KMS-11 (cell line): ENCODE data around the gene ACOT11.

Experiments
- H2AFZ ChIP-seq: fragments of 200-600 bp; sonication (generic); 2 replicates; pipeline ENCODE4 v1.6.1; 2016; ENCODE audit warnings: antibody characterized with exemption, mixed run types, low read depth
- H3K27ac ChIP-seq: fragments of 200-600 bp; sonication (generic); 2 replicates; pipeline ENCODE4 v1.6.1; 2016; ENCODE audit warnings: mild to moderate bottlenecking, mixed run types
- H3K27me3 ChIP-seq: fragments of 200-600 bp; sonication (generic); 2 replicates; pipeline ENCODE4 v1.6.1; 2017; ENCODE audit warnings: mild to moderate bottlenecking, low read depth, mixed run types, moderate library complexity; ENCODE audit not compliant: insufficient read depth
- H3K36me3 ChIP-seq: fragments of 200-600 bp; sonication (generic); 2 replicates; pipeline ENCODE4 v1.6.1; 2017; ENCODE audit warnings: mild to moderate bottlenecking, mixed run types; ENCODE audit not compliant: insufficient read depth
- H3K4me1 ChIP-seq: fragments of 200-600 bp; sonication (generic); 2 replicates; pipeline ENCODE4 v1.6.1; 2016; ENCODE audit warnings: mild to moderate bottlenecking, low read depth, mixed run types; ENCODE audit not compliant: poor library complexity, severe bottlenecking
- H3K4me2 ChIP-seq: fragments of 200-600 bp; sonication (generic); 2 replicates; pipeline ENCODE4 v1.7.0; 2016; ENCODE audit warnings: mild to moderate bottlenecking, mixed run types
- H3K4me3 ChIP-seq: fragments of 200-600 bp; sonication (generic); IDR thresholded peaks from 2 replicates; pipeline ENCODE4 v1.6.1; 2017; ENCODE audit warnings: low read depth, low read length, mixed read lengths; ENCODE audit not compliant: insufficient read depth
- H3K79me2 ChIP-seq: fragments of 200-600 bp; sonication (generic); 2 replicates; pipeline ENCODE4 v1.6.1; 2016; ENCODE audit warnings: low read depth, mixed run types; ENCODE audit not compliant: insufficient read depth
- H3K9ac ChIP-seq: fragments of 200-600 bp; sonication (generic); 2 replicates; pipeline ENCODE4 v1.6.1; 2016; ENCODE audit warnings: mild to moderate bottlenecking, mixed run types
- H4K20me1 ChIP-seq: fragments of 200-600 bp; sonication (generic); 2 replicates; pipeline ENCODE4 v1.6.1; 2016; ENCODE audit warnings: mild to moderate bottlenecking, mixed run types; ENCODE audit not compliant: insufficient read depth
- TF ChIP-seq, protein P1 (sequence below): fragments of 200-600 bp; sonication (generic); conservative IDR thresholded peaks from 2 replicates; pipeline ENCODE4 v1.6.1; 2017; ENCODE audit warnings: low read depth, mild to moderate bottlenecking, antibody characterized with exemption, low read length, moderate library complexity, mixed read lengths

Gene ACOT11

DNA sequence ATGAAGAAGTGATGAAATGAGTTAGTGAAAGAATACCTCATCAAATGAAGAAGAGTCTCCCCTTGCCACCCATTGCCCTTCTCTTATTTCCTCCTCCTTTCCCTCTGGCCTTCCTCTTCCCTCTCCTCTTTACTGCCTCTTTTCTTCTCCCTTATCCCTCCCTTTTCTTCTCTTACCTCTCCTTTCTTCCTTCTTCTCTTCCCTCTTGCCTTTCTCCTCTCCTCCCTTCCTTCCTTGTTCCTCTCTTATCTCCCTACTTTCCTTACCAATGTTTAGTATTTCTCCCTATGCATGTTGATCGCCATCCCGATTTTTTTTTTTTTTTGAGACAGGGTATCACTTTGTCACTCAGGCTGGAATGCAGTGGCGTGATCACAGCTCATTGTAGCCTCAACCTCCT is 102.4 kb downstream of the ACOT11 start:
- Histone ChIP-seq H3K9ac (no peak overlapping the region), H4K20me1 (no peaks in the 10 kb centered on the region), H3K4me1 (no peaks in the 10 kb centered on the region), H2AFZ (no peak overlapping the region), H3K36me3 (no peaks in the 10 kb centered on the region), H3K27ac (no peak overlapping the region), H3K4me2 (no peak overlapping the region), H3K79me2 (no peaks in the 10 kb centered on the region), H3K4me3 (no peak overlapping the region), H3K27me3 (no peaks in the 10 kb centered on the region)
- TF ChIP-seq, protein P1, sequence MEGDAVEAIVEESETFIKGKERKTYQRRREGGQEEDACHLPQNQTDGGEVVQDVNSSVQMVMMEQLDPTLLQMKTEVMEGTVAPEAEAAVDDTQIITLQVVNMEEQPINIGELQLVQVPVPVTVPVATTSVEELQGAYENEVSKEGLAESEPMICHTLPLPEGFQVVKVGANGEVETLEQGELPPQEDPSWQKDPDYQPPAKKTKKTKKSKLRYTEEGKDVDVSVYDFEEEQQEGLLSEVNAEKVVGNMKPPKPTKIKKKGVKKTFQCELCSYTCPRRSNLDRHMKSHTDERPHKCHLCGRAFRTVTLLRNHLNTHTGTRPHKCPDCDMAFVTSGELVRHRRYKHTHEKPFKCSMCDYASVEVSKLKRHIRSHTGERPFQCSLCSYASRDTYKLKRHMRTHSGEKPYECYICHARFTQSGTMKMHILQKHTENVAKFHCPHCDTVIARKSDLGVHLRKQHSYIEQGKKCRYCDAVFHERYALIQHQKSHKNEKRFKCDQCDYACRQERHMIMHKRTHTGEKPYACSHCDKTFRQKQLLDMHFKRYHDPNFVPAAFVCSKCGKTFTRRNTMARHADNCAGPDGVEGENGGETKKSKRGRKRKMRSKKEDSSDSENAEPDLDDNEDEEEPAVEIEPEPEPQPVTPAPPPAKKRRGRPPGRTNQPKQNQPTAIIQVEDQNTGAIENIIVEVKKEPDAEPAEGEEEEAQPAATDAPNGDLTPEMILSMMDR = no peak

DNA sequence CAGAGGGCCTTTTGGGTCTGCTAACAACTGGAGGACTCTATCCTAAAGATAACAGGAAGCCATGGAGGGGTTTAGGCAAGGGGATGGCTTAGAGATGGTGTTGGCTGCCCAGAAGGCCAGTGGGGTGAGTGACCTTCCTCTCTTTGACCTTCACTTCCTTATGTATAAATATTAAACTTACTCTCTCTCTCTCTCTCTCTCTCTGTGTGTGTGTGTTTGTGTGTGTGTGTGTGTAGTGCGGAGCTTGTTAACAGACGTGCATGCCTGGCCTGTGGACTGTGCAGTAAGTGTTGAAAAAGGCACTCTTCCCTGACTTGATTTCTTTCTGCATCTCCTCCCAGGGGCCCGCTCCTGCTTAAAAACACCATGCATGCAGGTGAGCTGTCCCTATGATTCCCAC is 103.6 kb downstream of the ACOT11 start:
- H3K9ac ChIP-seq = no peak overlapping the region
- H3K4me2 ChIP-seq = no peak overlapping the region
- no peak overlapping the region for H2AFZ ChIP-seq
- H3K27ac ChIP-seq = no peak overlapping the region
- no peaks in the 10 kb centered on the region for H4K20me1 ChIP-seq
- no peak overlapping the region for H3K4me3 ChIP-seq
- H3K36me3 ChIP-seq = no peaks in the 10 kb centered on the region
- no peaks in the 10 kb centered on the region for H3K27me3 ChIP-seq
- no peaks in the 10 kb centered on the region for H3K4me1 ChIP-seq
- TF ChIP-seq, protein P1 = no peak
- no peaks in the 10 kb centered on the region for H3K79me2 ChIP-seq

DNA sequence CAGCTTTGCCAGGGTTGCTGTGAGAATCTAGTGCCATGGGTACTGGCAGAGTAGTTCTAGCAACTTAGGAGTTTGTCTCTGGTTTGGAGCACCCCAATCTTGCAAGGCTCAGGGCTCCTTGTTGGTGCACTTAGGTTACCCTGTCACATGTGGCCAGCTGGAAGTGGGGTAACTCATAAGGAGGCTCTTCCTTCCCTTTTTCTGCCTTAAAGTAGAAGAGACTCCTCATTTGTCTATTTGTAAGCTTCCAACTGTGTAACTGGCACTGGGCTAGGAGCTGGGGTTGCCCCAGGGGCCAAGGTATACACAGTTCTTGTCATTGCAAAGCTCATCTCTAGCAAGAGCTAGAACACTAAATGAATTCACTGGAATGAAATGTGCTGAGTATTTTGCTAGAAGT is 104.1 kb downstream of the ACOT11 start:
- no peak overlapping the region for H3K9ac ChIP-seq
- H3K4me1 ChIP-seq = no peaks in the 10 kb centered on the region
- H4K20me1 ChIP-seq = no peaks in the 10 kb centered on the region
- H3K4me3 ChIP-seq = no peak overlapping the region
- TF ChIP-seq, protein P1 = no peak
- H3K4me2 ChIP-seq = no peak overlapping the region
- H3K79me2 ChIP-seq = no peaks in the 10 kb centered on the region
- H3K27ac ChIP-seq = no peak overlapping the region
- no peak overlapping the region for H2AFZ ChIP-seq
- no peaks in the 10 kb centered on the region for H3K27me3 ChIP-seq
- H3K36me3 ChIP-seq = no peaks in the 10 kb centered on the region

DNA sequence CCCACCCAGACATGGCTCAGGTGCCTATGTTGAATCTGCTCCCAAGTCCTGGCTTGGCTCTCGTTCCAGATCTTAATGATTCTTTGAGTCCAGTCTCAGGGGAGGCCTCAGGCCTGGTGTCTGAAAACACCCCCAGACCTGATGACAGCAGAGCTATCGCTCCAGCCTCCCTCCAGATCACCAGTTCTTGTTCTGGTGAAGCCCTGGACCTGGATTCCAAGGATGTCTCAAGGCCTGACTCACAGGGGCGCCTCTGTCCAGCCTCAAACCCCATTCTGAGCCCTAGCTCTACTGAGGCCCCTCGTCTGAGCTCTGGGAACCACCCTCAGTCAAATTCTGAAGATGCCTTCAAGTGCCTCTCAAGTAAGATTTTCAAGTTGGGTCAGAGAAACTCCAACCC is 105.0 kb downstream of the ACOT11 start:
- no peak overlapping the region for H3K4me3 ChIP-seq
- TF ChIP-seq, protein P1 = no peak

More for the DNA sequence above, 105.0 kb downstream of the ACOT11 start:
- Histone ChIP-seq H3K4me2 (no peak overlapping the region), H3K4me1 (no peaks in the 10 kb centered on the region), H3K27ac (no peak overlapping the region), H3K27me3 (no peaks in the 10 kb centered on the region), H2AFZ (no peak overlapping the region), H3K36me3 (no peaks in the 10 kb centered on the region), H3K9ac (no peak overlapping the region), H3K79me2 (no peaks in the 10 kb centered on the region), H4K20me1 (no peaks in the 10 kb centered on the region)
